Astrocyte of the cerebellum (primary cell): ENCODE data around the gene TNS3.

Source experiments
- DNase-seq: peaks from one replicate; pipeline ENCODE4 v3.0.0-alpha.2; 2011; ENCODE audit warnings: low read depth
- H3K4me3 ChIP-seq: 2 replicates; pipeline ENCODE4 v1.5.1; 2011; ENCODE audit warnings: mild to moderate bottlenecking, low read depth, low read length, moderate library complexity
- CTCF ChIP-seq: IDR thresholded peaks from 2 replicates; pipeline ENCODE4 v1.5.1; 2012; ENCODE audit warnings: low read length, low read depth, moderate library complexity, mild to moderate bottlenecking; ENCODE audit errors: missing control alignments
- in situ Hi-C: cut with HindIII; loops from 2 replicates; pipeline ENCODE4 v1.10.0; 2017; ENCODE audit warnings: low sequenced_read_pairs

TNS3 gene

GRCh38 chr7:47501406-47501805, 80.5 kb downstream of the TNS3 start:
- peak; percentile 40 for DNase-seq
- TF ChIP-seq CTCF: no peak
- H3K4me3 ChIP-seq: no peak overlapping the region
- in situ Hi-C loops: no loop called here

DNA sequence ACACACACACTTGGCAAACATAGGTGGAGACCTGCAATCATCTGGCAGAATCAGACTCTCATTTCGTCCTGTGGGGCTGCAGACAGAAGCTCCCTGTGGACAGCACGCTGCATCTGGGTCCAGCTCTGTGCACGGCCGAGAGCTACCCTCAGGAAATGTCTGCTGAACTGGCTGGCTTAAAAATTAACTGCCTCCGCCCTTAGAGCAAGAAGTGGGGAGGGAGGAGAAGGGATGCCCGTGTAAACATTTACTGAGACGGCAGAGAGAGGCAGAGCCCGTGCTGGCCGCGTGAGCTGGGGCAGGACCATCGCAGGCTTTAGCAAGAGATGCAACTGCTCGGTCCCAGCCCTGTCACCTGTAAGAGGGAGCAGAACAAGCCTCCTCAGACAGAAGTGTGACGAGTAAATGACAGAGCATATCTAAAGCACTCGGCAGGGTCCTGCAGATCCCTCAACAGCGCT, 81.8 kb downstream of the TNS3 start:
- no peak for DNase-seq
- in situ Hi-C loops: no loop called here
- no peak overlapping the region for H3K4me3 ChIP-seq
- no peak for TF ChIP-seq CTCF

- no peak for TF ChIP-seq CTCF
- H3K4me3 ChIP-seq: no peak overlapping the region
- in situ Hi-C loops: no loop called here
- no peak for DNase-seq
Measured at GRCh38 chr7:47498229-47499056, 83.5 kb downstream of the TNS3 start.

DNA sequence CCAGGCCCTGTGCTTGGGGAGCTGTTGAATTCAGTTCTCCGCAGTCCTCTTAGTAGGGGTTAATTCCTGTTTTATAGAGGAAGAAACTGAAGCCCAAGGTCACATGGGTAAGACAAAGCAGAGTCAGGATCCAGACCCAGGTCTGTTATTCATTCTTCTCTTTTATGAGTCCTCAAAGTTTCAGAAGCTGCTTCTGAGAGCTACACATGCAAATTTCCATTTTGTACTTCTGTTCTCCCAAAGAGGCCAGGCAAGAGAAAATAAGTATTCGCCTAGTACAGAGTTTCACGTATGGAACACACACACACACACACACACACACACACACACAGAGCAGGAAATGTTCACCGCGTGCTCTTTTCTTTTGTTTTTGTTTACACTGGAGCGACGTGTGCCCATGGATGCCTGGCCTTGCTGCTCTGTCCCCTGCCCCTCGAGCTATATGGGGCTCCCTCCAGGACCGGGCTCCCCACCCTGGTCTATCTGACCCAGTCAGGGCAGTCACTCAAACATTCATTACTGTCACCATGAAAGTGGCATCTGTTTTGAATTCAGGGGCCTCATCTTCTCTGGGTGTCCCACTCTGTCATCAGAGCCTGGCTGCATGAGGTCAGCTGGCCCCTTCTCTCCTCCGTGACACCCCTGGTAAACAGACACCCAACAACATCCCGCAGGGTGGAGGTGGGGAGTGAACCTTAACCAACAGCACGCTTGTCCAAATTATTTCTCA, 84.4 kb downstream of the TNS3 start:
- in situ Hi-C loops: no loop called here
- no peak for TF ChIP-seq CTCF
- no peak overlapping the region for H3K4me3 ChIP-seq
- no peak for DNase-seq

DNA sequence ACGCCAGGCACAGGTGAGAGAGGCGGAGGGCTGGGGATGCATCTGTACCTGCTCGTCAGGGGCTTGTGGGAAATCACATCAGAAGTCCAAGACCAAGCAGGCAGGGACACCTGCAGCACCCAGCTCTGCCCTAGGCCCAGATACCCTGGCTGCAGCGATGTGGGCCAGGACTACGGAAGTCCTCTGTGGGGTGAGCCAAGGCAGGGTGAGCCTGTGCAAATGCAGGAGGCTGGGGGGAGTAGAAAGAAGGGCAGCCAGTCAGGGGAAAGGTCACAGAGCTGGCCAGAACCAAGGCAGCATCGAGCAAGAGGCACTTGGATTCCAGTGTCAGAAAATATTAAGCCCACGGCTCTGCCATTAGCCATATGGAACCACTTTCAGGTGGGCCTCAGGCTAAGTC, 85.2 kb downstream of the TNS3 start:
- no peak for DNase-seq
- in situ Hi-C loops: no loop called here
- no peak overlapping the region for H3K4me3 ChIP-seq
- TF ChIP-seq CTCF: no peak

DNA sequence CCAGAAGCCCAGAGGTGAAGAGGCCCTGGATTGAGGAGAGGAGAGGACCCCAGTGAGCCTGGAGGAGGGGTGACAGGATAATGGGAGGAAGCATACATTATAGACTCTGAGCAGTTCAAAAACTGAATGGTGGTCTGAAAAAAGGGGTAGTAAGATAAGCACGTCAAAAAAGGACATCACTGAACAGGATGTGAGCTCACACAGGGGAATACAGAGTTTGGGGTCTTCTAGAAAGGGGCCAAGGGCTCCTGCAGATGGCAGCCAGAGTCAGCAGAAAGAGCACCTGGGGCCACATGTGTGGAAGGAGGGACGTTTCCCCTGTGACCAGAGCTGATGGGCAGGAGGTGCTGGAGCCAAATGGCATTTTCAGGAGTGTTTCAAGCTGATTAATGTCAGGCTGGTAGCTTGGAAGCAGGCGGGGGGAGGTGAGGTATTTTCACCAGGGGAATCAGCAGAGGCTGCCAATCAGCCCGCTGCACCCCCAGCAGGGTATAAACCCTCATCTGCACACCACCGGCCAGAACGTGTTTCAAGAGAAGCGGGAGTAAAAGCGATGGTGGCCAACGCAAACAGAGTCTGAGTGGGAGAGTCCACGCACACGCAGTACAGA, 85.8 kb downstream of the TNS3 start:
- in situ Hi-C loops: no loop called here
- TF ChIP-seq CTCF: no peak
- no peak overlapping the region for H3K4me3 ChIP-seq
- DNase-seq: no peak
